ENCODE data around the gene SPZ1. TPM values are rescaled to one million over a fixed set of nuclear protein-coding genes. Genes with fewer than 3 reads are reported as not detected.

Gene SPZ1
- total and polyA plus RNA-seq, 8 donors: not detected

- DNase-seq: no peak
- Histone ChIP-seq H3K27me3 (no peaks in the 10 kb centered on the region), H3K4me1 (no peaks in the 10 kb centered on the region), H3K27ac (no peak overlapping the region), H3K4me3 (no peak overlapping the region), H3K9me3 (no peaks in the 10 kb centered on the region), H3K36me3 (no peaks in the 10 kb centered on the region)
- intact Hi-C loops (cut with DNase I): no loop called here
- no peak for ATAC-seq
- TF ChIP-seq CTCF (IDR thresholded peaks at IDR 0.05): no peak
These were observed 17.2 kb upstream of the SPZ1 start for GRCh38 chr5:80302636-80303035.

- H3K9me3 ChIP-seq: peaks cover 0 to 9% of the 10 kb centered on the region in 2 donors
- intact Hi-C loops (cut with DNase I): loop anchor here in 1 of 2 donors (5.0 kb wide), 1 partner anchor 216 kb away; no protein-coding TSS in a partner anchor
These were observed 11.3 kb upstream of the SPZ1 start for GRCh38 chr5:80308526-80308925.

GRCh38 chr5:80309871-80310665 lies 9.7 kb upstream of the SPZ1 start:
- intact Hi-C loops (cut with DNase I): loop anchor here in 1 of 2 donors (5.0 kb wide), 1 partner anchor 218 kb away; no protein-coding TSS in a partner anchor
- no peak overlapping the region for H3K27ac ChIP-seq
- no peak overlapping the region for H3K4me3 ChIP-seq
- DNase-seq (no peak), ATAC-seq (no peak)
- no peaks in the 10 kb centered on the region for H3K36me3 ChIP-seq
- no peak for TF ChIP-seq CTCF (IDR thresholded peaks at IDR 0.05)
- H3K4me1 ChIP-seq: no peaks in the 10 kb centered on the region
- H3K27me3 ChIP-seq: no peaks in the 10 kb centered on the region
- H3K9me3 ChIP-seq: peaks cover 0 to 9% of the 10 kb centered on the region in 2 donors

More at GRCh38 chr5:80308526-80308925, 11.3 kb upstream of the SPZ1 start:
- H3K36me3 ChIP-seq: no peaks in the 10 kb centered on the region
- no peak for TF ChIP-seq CTCF (IDR thresholded peaks at IDR 0.05)
- H3K27me3 ChIP-seq: no peaks in the 10 kb centered on the region
- no peak overlapping the region for H3K4me3 ChIP-seq
- no peak for DNase-seq
- ATAC-seq: no peak
- H3K4me1 ChIP-seq: no peaks in the 10 kb centered on the region
- no peak overlapping the region for H3K27ac ChIP-seq

- intact Hi-C loops (cut with DNase I): no loop called here
- no peaks in the 10 kb centered on the region for H3K4me1 ChIP-seq
These were observed 4.6 kb upstream of the SPZ1 start for GRCh38 chr5:80315244-80315643.

More at GRCh38 chr5:80315244-80315643, 4.6 kb upstream of the SPZ1 start:
- Histone ChIP-seq H3K9me3 (peaks cover 0 to 1% of the 10 kb centered on the region in 2 donors), H3K27ac (no peak overlapping the region), H3K36me3 (no peaks in the 10 kb centered on the region), H3K4me3 (no peak overlapping the region), H3K27me3 (no peaks in the 10 kb centered on the region)
- DNase-seq (no peak), ATAC-seq (no peak)
- TF ChIP-seq CTCF (IDR thresholded peaks at IDR 0.05): no peak

Measured in left lung (tissue), 10 donors.